PC-3 (cell line): ENCODE results near the gene HDAC10. TPM values are rescaled to one million over a fixed set of nuclear protein-coding genes. Genes with fewer than 3 reads are reported as not detected.

Source experiments
- ATAC-seq: fragments of 200-7000 bp; cut with Tn5 transposase; 2 replicates; pipeline ENCODE4 v1.9.1; 2020; ENCODE audit warnings: mild to moderate bottlenecking, moderate library complexity
- BruUV-seq: library from RNA; stranded (reverse); fragments of 400-500 nt; replicated peaks from 2 replicates; lab custom pipeline; 2021; lab: Mats Ljungman, UMichigan
- CTCF ChIA-PET: fragments of 300-600 bp; sonication (Branson Sonifier 250); formaldehyde crosslinking; loops from one replicate; lab custom pipeline; 2022; ENCODE audit warnings: antibody characterized with exemption; lab: Charles Lee
- POLR2A ChIA-PET: fragments of 300-600 bp; sonication (Branson Sonifier 250); formaldehyde crosslinking; loops from one replicate; lab custom pipeline; 2022; ENCODE audit warnings: antibody characterized with exemption; ENCODE audit not compliant: unreplicated experiment; lab: Charles Lee
- DNase-seq: peaks from one replicate; pipeline ENCODE4 v3.0.0-alpha.2; 2015
- H2AFZ ChIP-seq: fragments of 300-600 bp; sonication (generic); 2 replicates; pipeline ENCODE4 v1.6.0; 2016; ENCODE audit warnings: antibody characterized with exemption, low read length
- H3F3A ChIP-seq: fragments of 300-600 bp; sonication (generic); one replicate; pipeline ENCODE4 v1.6.0; 2017; ENCODE audit warnings: antibody characterized with exemption, low read length, control low read depth, mild to moderate bottlenecking; ENCODE audit not compliant: unreplicated experiment
- H3K27ac ChIP-seq: fragments of 300-600 bp; sonication (generic); 2 replicates; pipeline ENCODE4 v1.5.1; 2016; ENCODE audit warnings: mild to moderate bottlenecking, low read length
- H3K27me3 ChIP-seq: fragments of 300-600 bp; sonication (generic); 2 replicates; pipeline ENCODE4 v1.6.1; 2016; ENCODE audit warnings: low read length, mixed read lengths
- H3K36me3 ChIP-seq: fragments of 300-600 bp; sonication (generic); 2 replicates; pipeline ENCODE4 v1.6.1; 2016; ENCODE audit warnings: low read depth, mixed run types, low read length, mixed read lengths
- H3K4me1 ChIP-seq: fragments of 300-600 bp; sonication (generic); 2 replicates; pipeline ENCODE4 v1.5.1; 2016; ENCODE audit warnings: low read length; ENCODE audit not compliant: insufficient read depth
- H3K4me2 ChIP-seq: fragments of 300-600 bp; sonication (generic); 2 replicates; pipeline ENCODE4 v1.6.0; 2016; ENCODE audit warnings: low read length
- H3K4me3 ChIP-seq: fragments of 300-600 bp; sonication (generic); 2 replicates; pipeline ENCODE4 v1.5.1; 2016; ENCODE audit warnings: mild to moderate bottlenecking, low read length, mixed read lengths
- H3K79me2 ChIP-seq: fragments of 300-600 bp; sonication (generic); 2 replicates; pipeline ENCODE4 v1.6.1; 2017; ENCODE audit warnings: low read length, mixed read lengths
- H3K9ac ChIP-seq: fragments of 300-600 bp; sonication (generic); 2 replicates; pipeline ENCODE4 v1.6.0; 2016; ENCODE audit warnings: mild to moderate bottlenecking, low read length
- H3K9me2 ChIP-seq: fragments of 300-600 bp; sonication (generic); replicated peaks from 2 replicates; pipeline ENCODE4 v1.6.1; 2016; ENCODE audit warnings: mixed run types, low read length, mixed read lengths
- H3K9me3 ChIP-seq: fragments of 300-600 bp; sonication (generic); 2 replicates; pipeline ENCODE4 v1.6.1; 2016; ENCODE audit warnings: low read length, mixed read lengths
- H4K20me1 ChIP-seq: fragments of 300-600 bp; sonication (generic); 2 replicates; pipeline ENCODE4 v1.6.1; 2016; ENCODE audit warnings: low read length, mixed read lengths
- CTCF ChIP-seq: fragments of 300-600 bp; sonication (generic); conservative IDR thresholded peaks from 2 replicates; pipeline ENCODE4 v1.5.1; 2017; ENCODE audit warnings: antibody characterized with exemption, low read depth, mild to moderate bottlenecking, low read length
- EZH2 ChIP-seq: fragments of 300-600 bp; sonication (generic); IDR thresholded peaks from one replicate; pipeline ENCODE4 v1.6.1; 2017; ENCODE audit warnings: antibody characterized with exemption, mild to moderate bottlenecking, low read length; ENCODE audit not compliant: unreplicated experiment
- EZH2phosphoT487 ChIP-seq: fragments of 300-600 bp; sonication (generic); IDR thresholded peaks from 2 replicates; pipeline ENCODE4 v1.6.1; 2018; ENCODE audit warnings: mild to moderate bottlenecking, antibody characterized with exemption, low read length, borderline replicate concordance
- intact Hi-C: fragments of 100-400 bp; cut with micrococcal nuclease; formaldehyde crosslinking; loops from 2 replicates; pipeline ENCODE4 v1.9.0; 2023
- total RNA-seq: library from RNA; depleted of rRNA; stranded (reverse); fragments of >200 nt; gene quantifications from 2 replicates; pipeline ENCODE4 v1.2.3, GENCODE V29; 2014

Gene HDAC10
- total RNA-seq, 1 experiment from 2014 or later: 25.8 TPM

DNA sequence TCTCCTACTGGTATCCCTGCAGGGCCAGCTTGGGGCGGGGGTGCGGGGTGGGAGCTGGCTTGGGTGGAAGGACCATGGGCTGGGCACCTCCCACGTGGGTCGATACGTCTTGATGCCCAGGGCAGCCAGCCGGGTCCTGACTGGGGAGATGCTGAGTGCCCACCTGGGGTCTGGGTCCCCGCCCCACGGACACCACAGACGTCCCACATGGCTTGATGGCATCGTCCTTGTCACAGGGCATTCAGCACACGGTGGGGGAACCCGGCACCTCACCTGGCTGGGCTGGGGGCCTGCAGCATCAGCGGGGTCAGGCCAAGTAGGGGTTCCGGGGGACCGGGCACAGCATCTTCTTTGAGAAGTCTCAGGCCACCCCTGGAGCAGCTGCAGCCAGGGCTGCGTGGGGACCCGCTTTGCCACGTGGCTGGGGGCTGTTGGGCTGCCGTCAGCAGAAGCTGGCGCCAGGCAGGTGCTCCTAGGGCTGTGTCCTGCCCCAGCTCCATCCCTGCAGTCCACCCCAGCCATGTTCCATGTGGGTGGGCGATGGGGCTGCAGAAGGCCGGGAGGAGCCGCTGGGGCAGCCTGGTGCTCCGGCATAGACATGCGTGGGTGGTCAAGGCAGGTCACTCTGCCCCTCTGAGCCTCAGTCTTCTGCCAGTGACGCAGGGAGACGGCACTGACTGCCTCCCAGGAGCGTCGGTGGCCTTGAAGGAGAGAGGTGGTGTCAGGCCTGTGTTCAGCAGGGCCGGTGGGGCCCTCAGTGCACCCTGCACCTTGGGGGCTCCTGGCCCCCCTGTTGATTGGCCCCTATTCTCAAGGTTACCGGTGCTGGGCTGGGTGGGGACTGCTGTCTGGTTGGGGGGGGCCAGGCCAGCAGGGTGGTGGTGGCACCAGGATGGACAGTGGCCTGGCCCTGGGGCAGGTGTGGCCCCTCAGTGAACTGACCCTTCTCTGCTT lies 41.8 kb downstream of the HDAC10 start:
- no peaks in the 10 kb centered on the region; the same call in 1 of the 2 replicates for H3K36me3 ChIP-seq
- no TSS peak for BruUV-seq
- ATAC-seq: peak; percentile 16; the same call in 1 of the 2 replicates

DNA sequence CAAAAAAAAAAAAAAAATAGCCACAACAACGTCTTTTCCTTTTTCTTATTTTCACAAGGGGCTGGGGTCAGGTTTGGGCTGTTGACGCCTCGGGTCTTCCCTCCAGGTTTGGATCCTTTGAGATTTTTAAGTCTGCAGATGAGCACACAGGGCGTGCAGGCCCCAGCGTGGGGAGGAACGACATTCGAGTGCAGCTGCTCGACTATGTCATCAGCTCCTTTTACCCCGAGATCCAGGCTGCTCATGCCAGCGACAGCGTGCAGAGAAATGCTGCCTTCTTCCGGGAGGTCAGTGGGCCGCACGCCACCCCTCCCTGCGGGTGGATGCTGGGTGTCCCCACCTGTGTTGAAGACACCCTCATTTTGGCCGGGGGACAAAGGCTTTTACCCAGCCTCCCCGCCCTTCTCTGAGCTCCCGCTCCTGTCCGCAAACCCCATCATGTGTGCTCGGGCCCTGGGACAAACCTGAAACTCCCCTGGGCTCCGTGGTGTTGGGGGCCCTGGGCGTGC lies 42.6 kb downstream of the HDAC10 start:
- ATAC-seq: no peak
- POLR2A ChIA-PET: no interaction called here
- intact Hi-C loops: no loop called here
- H3K27me3 ChIP-seq: no peaks in the 10 kb centered on the region
- H3K4me1 ChIP-seq: no peaks in the 10 kb centered on the region
- no peaks in the 10 kb centered on the region for H4K20me1 ChIP-seq
- TF ChIP-seq EZH2phosphoT487 (no peak), CTCF (no peak), EZH2 (no peak)
- no peak overlapping the region for H3K27ac ChIP-seq
- H3K36me3 ChIP-seq: no peaks in the 10 kb centered on the region; the same call in 1 of the 2 replicates
- H3K9me2 ChIP-seq: no peaks in the 10 kb centered on the region
- CTCF ChIA-PET: no interaction called here
- H2AFZ ChIP-seq: no peak overlapping the region
- no peak overlapping the region for H3K4me2 ChIP-seq
- H3K9ac ChIP-seq: no peak overlapping the region
- no peaks in the 10 kb centered on the region for H3K9me3 ChIP-seq
- H3K79me2 ChIP-seq: peaks cover 4% of the 10 kb centered on the region; the same call in 1 of the 2 replicates
- H3F3A ChIP-seq: no peaks in the 10 kb centered on the region
- no peak for DNase-seq
- H3K4me3 ChIP-seq: no peak overlapping the region
- no TSS peak for BruUV-seq

More for the DNA sequence above, 41.8 kb downstream of the HDAC10 start:
- Histone ChIP-seq H3K4me2 (no peak overlapping the region), H3F3A (no peaks in the 10 kb centered on the region), H3K4me1 (no peaks in the 10 kb centered on the region), H4K20me1 (no peaks in the 10 kb centered on the region), H3K9me3 (no peaks in the 10 kb centered on the region), H3K9me2 (no peaks in the 10 kb centered on the region), H3K79me2 (no peaks in the 10 kb centered on the region), H3K9ac (no peak overlapping the region), H3K27me3 (no peaks in the 10 kb centered on the region), H3K4me3 (no peak overlapping the region), H3K27ac (no peak overlapping the region), H2AFZ (no peak overlapping the region)
- intact Hi-C loops: no loop called here
- ChIA-PET CTCF (no interaction called here), POLR2A (no interaction called here)
- no peak for DNase-seq
- TF ChIP-seq EZH2 (no peak), EZH2phosphoT487 (no peak), CTCF (no peak)
